CD4-positive, alpha-beta T cell treated with Interleukin-17A for 4 hours (primary cell): ENCODE data around the gene KRT34.
"Not testable (repeated sequence)": the region's sequence is repeated elsewhere in the genome, so short reads cannot be mapped to it uniquely, and the experiment has no call there.

ENCODE experiments used
- DNase-seq: peaks from one replicate; pipeline ENCODE4 v3.0.0-alpha.2; 2020; ENCODE audit warnings: mixed read lengths

KRT34 gene

GRCh38 chr17:41381943-41382342 lies at the start of gene KRT34:
Gene KRT34, minus strand, starts transcription at chr17:41382306. Its CDS starts 60 bp downstream, at chr17:41382246.
- DNase-seq, result not testable (repeated sequence)

- DNase-seq, result not testable (repeated sequence)
Observed at GRCh38 chr17:41430376-41430775, 48.3 kb upstream of the KRT34 start.

GRCh38 chr17:41429667-41430066 lies 47.6 kb upstream of the KRT34 start:
- DNase-seq, result no peak

DNA sequence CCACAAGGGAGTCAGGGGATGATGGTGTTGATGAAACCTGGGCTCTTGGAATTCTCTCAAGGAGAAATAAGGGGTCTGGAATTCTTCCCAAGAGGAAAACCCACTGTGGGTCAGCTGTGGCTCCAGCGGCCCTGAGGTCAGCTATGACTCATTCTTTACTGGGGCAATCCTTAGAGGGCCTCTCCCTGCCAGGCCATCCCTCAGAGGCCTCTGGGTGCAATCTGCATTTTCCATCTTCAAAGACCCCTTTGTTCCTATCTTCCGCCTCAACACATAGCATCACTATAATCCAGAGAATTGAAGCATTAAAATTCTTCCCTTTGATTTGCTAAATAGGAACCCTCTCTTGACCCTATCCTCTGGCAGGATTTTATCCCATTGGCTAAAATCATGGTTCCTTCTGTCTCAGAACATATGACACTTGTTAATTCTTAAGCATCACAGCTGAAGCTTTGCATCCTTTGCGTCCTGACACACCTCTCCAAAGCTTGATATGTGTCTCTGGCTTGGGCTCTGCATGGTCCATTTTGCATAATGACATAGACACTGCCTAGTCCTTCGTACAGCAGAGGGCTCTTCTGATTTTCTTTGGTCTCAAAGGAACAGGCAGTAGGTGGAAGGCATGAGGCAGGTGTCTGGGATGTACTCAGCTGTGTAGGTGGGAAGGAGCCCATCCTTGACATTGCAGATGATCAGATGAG lies 46.6 kb upstream of the KRT34 start:
- DNase-seq, result no peak

- no peak for DNase-seq
Observed at GRCh38 chr17:41424111-41424635, 42.1 kb upstream of the KRT34 start, which contains the start of gene KRT37. Gene KRT37, minus strand, starts transcription at chr17:41424585. Its CDS starts 62 bp downstream, at chr17:41424523.

DNA sequence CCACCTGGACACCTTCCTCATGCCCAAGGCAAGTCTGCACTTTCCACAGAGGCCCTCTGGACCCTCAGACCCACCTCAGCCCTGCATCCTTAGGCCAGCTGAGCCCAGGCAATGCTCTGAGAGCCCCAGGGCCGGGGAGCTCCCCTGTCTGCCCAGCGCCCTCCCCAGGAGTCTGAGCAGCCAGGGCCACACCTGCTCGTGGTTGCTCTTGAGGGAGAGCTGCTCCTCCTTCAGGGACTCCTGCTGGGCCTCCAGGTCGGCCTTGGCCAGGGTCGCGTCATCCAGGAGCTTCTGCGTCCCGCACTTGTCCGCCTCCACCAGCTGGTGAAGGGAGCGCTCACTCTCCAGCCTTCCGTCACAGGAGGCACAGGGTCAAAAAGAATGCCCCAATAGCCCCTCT lies 40.5 kb upstream of the KRT34 start:
- DNase-seq, result not testable (repeated sequence)

GRCh38 chr17:41421617-41422016 lies 39.5 kb upstream of the KRT34 start:
- DNase-seq, result no peak

- DNase-seq, result no peak
Observed at GRCh38 chr17:41421116-41421515, 39.0 kb upstream of the KRT34 start.

- no peak for DNase-seq
Observed at GRCh38 chr17:41420134-41420533, 38.0 kb upstream of the KRT34 start.

DNA sequence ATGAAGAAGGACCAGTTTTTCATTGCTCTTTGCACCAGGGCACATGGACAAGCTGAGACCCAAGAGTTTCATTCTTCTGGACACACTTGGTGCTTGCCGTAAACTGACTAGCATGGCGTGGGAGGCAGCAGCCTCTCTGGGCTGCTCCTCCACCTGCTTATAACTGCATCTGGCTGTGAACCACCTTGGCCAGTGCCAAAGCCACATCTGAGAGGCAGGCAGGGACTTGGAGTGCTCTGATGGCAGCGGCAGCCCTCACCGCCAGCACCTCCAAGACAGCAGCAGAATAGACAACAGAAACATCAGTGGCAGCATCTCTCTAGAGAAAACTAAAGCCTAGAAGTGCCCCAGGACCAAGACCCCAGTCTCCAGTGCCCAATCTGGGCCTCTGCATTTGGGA lies 37.6 kb upstream of the KRT34 start:
- no peak for DNase-seq

- DNase-seq, result no peak
Observed at GRCh38 chr17:41418116-41418860, 36.2 kb upstream of the KRT34 start.

DNA sequence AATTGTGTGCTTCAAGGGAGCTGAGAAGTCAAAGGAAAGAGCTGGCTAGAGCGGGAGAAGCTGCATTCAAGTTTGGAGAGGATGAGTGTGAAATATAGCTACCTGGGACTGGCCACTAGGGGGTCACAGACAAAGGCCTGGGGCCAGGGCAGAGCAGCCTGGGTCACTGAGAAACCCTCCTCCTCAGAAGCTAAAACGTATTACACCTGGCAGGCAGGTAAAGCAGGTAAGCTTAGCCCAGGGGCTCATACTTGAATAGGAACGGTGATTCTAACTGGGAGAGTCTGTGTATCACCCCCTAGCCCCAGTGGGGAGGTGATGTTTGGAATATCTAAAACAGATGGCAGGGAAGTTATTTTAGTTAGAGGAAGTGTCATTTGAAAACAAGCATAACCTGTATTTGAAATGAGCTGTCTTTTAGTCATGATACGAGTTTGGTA lies 35.5 kb upstream of the KRT34 start:
- DNase-seq, result no peak

DNA sequence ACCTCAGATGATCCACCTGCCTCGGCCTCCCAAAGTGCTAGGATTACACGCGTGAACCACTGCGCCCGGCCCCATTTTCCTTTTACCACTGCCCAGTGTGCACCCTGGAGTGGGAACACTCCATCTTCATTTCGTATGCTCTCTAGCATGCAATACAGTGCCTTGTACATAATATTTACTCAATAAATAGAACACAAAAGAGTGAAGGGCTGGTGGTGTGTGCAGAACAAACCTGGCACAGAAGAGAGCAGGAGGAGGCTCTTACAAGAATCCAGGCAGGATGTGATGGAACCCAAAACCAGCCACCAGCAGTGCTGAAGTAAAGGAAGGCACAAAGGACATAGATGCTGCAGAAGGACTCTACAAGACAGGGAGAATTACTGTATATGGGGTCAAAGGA lies 35.0 kb upstream of the KRT34 start:
- no peak for DNase-seq

- no peak for DNase-seq
Observed at GRCh38 chr17:41416479-41416878, 34.4 kb upstream of the KRT34 start.

DNA sequence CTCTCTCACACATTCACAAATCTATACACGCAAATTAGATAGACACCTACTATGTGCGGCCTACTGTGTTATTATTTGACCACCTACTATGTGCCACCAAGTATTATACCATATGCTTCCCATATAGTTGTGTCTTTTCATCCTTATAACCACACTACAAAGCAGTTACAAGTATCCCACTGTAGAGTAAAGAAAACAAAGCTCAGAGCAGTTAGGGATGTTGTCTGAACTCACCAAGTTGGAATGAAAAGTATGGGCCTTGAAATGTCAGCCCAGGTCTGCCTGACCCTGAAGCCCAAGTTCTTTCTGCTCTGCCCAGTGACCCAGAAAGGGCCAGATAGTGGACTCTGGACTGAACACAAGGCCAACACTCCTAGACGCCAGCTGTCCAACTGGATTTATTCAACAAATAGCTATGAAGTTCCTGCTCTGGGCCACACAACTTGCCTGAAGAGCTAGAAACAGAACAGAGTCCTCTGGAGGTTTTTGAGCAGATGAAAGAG lies 33.8 kb upstream of the KRT34 start:
- no peak for DNase-seq

DNA sequence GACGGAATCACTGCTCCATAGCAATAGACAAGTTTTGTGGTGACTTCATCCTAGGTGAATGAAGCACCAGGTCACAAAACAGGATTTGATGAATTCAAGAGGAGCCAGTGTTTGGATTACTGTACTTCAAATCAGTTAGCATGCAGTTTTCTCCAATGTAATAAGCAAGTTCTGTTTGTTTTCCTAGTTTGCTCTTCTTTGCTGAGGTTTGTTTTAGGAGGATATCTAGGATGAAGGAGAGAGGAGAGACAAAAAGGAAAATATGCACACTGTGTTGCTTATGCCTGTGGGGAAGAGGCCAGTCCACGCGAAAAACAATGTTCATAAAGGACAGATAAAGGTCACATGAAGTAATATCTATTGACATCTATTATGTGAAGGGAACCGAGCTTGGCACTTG lies 33.3 kb upstream of the KRT34 start:
- no peak for DNase-seq

DNA sequence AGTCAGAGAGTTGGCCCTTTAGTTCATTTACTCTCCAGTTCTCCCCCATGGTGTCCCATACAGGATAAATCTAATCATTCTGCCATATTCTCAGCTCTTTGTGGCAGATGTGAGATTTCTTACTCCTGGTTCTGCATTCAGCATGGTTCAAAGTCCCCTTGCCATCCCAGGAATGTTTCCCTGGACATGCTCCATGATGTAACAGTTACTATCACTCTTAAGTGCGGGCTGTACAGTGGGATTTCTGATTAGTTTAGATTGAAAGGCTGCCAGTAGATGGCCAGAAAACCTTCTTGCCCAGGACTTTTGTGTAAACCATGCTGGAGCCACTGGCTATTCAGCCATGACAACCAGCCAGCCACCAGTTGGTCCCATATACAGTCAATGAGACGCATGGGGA lies 31.9 kb upstream of the KRT34 start:
- DNase-seq, result no peak

DNA sequence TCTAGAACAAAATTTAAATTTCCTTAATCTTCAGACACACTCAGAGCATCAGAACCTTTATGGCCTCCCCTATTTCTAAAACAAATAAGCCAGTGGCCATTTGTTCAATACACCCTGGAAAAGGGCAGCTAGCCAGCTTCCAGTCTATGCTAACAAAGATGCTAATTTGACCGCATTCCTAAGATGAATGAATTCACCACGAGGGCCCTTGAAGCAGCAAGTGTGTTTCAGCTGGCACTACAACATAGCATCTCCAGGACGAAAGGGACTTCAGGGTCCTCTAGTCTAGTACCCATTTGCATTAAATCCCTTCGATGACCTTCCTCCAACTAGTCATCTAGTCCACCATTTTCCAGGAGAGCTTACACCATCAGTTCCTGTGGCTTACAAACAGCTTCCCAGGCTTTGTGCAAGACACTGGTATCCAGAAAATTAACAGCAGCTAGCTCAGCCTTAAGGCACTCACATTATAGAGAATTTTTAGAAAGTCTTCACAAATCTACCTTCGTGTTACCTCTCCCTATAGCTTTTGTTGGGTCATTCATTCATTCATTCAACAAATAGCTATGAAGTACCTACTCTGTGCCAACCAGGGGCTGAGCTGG lies 31.3 kb upstream of the KRT34 start:
- no peak for DNase-seq

DNA sequence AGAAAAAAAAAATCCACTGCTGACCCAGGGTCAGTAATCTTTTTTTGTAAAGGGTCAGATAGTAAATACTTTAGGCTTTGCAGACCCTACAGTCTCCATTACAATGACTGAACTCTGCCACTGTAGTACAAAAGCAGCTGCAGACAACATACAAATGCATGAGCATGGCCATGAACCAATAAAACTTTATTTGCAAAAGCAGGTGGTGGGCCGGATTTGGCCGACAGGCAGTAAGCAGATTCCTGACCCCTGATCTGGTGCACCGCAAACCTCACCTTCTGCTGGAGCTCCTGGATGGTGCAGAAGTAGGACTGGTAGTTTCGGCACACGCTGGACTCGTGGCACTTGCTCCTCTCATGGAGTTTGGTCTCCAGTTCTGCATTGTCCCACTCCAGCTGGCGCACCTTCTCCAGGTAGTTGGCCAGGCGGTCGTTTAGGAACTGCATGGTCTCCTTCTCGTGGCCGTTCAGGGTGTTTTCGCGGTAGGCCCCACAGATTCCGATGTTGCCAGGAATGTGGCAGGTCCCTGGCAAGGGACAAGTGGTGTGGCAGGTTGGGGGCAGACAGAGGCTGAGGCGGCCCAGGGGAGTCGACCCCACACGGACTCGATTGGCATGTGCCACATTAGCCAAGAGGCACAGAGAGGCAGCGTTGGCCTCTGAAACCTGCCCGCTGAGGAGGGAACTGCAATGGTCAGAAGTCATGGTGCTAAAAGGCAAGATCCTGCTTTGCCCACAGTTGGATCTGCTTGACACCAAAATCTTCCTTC lies 29.1 kb upstream of the KRT34 start:
- no peak for DNase-seq

GRCh38 chr17:41407226-41407625 lies 25.1 kb upstream of the KRT34 start:
- DNase-seq, result no peak

GRCh38 chr17:41406205-41406604 lies 24.1 kb upstream of the KRT34 start:
- no peak for DNase-seq

DNA sequence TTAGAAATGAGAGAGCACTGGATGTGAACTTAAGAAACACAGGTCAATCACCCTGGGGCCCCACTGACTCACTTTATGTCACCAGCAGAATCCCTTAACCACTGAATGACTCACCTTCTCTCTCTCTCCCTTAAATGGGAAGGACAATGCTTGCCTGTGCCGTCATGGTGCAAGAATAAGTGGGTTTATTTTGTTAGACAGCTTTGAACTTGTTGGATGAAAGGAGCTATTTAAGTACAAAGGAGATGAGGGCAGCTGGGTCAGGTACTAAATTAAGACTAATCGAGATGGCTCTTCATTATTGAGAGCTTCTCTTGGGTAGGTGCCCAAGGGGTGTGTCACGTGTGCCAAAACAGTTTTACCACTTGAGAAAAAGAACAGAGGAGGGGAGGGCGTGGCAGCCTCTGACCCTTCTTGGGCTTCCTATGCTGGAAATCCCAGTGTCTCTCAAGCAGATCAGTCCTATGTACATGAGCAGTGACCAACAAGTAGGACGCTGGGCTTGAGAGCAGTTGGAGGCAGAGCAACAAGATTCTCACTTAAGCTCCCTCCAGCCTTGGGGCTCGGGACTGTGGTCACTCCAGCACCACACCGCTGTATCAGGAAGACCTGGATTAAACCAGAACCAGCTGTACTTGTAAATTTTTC lies 22.0 kb upstream of the KRT34 start:
- DNase-seq, result peak; percentile 52
